Measurements from ENCODE around the gene TACC2.

TACC2 gene

GRCh38 chr10:122285506-122286444, 296.8 kb downstream of the TACC2 start:
- DNase-seq: peak; percentile 14

DNA sequence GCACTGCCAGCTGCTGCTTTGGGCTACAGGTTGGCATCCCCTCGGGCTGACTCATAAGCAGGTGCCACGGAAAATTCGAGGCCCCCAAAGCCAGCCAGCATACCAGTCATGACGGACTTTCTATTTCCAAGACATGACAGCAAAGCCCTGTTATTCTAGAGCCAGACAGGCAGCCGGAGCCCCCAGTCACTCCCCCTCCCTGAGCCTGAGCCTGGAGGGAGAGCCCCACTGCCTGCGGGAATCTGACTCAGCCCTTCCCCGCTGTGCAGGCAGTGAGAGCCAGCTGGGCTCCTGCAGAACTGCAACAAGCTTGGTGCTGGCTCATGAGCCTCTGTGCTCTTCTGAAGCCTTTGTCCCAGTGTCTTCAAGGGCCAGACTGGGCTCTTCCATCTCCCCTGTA, 297.9 kb downstream of the TACC2 start:
- peak; percentile 84 for DNase-seq

GRCh38 chr10:122287570-122287969, 298.6 kb downstream of the TACC2 start:
- peak; percentile 56 for DNase-seq

DNA sequence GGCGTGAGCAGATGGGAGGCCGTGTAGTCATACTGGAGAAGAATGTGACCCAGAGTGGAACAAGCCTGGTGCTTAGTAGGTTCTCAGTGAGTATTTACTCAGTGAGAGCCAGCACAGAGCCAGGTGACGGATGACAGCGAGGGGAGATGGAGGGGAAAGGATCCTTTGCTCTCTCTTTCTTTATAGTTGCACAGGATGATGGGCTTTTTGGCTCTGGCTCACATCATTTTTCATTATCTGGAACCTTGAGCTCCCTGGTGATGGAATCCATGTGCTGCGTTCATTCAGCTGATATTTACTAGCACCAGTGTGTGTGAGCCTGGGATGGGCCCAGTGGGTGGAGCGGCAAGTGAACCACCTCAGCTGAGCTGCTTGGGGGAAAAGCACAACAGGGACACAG, 299.3 kb downstream of the TACC2 start:
- no peak for DNase-seq

GRCh38 chr10:122288917-122289316, 300.0 kb downstream of the TACC2 start:
- DNase-seq: no peak

DNA sequence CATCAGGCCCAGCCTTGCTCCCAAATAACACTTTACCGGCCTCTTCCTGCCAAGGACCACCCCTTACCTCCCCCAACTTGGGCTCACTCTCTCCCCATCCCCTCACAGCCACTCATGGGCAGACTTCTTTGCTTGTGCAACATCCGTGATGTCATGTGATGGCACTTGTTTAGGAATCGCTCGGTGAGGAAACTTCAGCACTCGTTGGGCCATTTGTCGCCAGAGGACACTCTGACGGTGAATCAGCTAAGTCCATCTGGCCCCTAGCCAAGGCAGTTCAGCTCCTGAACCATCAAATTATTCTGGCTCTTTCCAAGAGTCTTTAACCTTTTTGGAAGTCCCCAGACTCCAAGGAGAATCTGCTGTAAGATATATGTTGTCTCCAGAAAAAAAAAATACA, 301.4 kb downstream of the TACC2 start:
- no peak for DNase-seq

DNA sequence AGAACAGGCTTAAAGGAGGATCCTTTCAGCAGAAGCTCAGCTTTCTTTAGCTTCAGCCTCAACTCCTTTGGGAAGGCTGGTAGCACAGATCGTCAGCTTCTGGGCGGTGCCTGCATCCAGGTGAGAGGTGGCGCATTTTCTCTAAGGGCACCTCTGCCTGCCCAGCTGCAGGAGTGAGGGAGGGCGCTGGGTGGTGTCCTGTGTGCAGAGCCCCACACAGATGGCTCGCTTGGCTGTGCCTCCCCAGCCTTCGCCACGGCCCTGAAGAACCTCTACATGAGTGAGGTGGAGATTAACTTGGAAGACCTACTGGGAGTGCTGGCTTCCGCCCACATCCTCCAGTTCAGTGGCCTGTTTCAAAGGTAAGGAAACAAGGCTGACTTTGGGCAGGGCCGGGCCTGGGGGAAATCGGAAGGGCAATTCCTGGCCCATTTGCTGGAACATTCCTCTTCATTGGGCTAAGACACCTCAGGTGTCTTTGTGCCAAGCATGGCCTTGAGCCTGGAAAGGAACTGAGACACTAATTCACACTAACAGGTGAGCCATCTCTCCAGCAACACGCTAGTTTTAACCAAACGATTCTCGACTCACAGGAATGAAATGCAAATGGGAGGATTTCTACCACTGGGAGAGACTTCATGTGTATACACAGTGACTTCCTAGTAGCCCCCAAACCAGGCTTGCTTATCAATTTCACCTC, 302.0 kb downstream of the TACC2 start:
- DNase-seq: no peak

GRCh38 chr10:122291739-122292138, 302.8 kb downstream of the TACC2 start:
- DNase-seq: no peak

DNA sequence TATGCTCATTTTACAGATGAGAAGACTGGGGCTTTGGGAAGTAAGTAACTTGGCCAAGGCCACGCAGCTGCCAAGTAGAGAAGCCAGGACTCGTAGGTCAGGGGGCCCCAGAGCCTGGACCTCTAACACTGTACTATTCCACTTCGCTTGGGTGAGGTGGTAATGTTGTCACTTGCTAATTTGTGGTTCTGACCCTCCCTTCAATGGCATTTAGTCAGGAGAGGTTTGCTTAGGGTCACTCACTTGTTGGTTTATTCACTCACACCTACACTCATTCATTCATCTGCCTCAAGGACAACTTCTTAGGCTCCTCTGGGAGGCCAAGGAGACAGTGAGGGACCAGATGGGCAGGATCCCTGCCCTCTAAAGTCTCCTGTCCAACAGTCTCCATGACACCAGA, 303.4 kb downstream of the TACC2 start:
- DNase-seq: no peak

GRCh38 chr10:122293156-122293960, 304.4 kb downstream of the TACC2 start:
- DNase-seq: no peak

GRCh38 chr10:122293961-122294380, 305.0 kb downstream of the TACC2 start:
- DNase-seq: no peak

- no peak for DNase-seq
Measured at GRCh38 chr10:122294511-122295450, 305.8 kb downstream of the TACC2 start.

DNA sequence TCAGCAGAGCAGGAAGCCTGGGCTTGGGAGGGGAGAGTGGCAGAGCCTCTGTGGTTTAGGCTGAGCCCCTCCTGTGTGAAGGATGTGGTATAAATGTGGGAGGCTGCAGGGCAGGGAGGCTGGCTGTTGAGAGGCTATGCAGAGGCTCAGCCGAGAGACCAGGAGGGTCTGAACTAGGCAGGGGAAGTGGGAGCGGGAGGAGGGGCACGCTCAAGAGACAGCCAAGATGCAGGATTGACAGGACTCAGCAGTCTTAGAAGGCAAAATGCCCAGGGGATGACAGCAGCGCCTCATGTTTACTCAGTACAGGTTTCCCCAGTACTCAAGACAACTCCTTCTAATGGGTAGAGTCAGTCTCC, 306.5 kb downstream of the TACC2 start:
- no peak for DNase-seq

GRCh38 chr10:122296363-122297120, 307.6 kb downstream of the TACC2 start:
- no peak for DNase-seq

- DNase-seq: no peak
Measured at GRCh38 chr10:122297583-122297982, 308.6 kb downstream of the TACC2 start.

DNA sequence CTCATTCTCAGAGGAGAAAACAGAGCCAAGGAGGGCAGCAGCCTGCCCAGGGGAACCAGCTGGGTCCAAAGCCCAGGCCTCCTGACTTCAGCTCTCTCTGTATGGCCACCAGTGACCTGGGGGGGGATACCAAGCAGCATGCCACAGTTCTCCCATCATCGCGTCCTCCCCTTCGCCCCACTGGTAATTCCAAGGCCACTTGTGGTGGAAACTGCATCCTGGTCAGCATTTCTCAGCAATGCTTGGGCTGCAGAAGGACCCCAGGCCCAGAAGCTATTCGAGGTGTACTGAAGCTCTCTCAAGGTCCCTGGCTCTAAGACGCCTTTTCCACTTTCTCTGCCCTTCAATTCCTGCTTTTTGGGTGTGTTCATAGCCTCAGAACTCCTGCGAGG, 309.2 kb downstream of the TACC2 start:
- DNase-seq: no peak

- DNase-seq: peak; percentile 81
Measured at GRCh38 chr10:122298598-122299301, 309.8 kb downstream of the TACC2 start.

DNA sequence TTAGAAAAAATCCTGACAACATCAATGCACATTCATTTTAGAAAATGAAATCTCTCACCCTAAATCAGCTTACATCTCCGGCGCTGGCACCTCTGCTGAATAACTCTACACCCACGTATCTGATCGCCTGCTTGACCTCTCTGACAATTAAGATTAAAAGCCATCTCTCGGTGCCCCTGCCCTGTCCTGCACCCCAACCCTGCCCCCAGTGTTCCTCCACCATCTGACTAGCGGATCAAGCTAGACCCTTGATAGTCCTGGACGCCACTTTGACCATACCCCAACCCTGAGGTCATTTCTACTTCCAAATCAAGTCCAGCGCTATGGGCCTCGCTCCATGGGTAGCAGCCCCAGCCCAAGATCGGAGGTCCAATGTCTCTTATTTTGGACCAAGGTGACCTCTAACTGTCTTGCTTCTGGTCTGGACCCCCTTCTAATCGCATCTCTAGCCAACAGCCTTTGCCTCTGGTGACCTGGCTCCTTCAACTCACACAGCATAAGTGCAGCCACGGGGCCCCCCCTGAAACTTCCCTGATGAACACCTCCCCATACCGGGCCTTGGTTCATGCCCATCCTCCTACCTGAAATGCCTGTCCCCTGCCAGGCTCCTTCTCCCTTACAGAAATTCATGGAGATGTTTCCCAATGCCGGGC, 310.6 kb downstream of the TACC2 start:
- DNase-seq: no peak

DNA sequence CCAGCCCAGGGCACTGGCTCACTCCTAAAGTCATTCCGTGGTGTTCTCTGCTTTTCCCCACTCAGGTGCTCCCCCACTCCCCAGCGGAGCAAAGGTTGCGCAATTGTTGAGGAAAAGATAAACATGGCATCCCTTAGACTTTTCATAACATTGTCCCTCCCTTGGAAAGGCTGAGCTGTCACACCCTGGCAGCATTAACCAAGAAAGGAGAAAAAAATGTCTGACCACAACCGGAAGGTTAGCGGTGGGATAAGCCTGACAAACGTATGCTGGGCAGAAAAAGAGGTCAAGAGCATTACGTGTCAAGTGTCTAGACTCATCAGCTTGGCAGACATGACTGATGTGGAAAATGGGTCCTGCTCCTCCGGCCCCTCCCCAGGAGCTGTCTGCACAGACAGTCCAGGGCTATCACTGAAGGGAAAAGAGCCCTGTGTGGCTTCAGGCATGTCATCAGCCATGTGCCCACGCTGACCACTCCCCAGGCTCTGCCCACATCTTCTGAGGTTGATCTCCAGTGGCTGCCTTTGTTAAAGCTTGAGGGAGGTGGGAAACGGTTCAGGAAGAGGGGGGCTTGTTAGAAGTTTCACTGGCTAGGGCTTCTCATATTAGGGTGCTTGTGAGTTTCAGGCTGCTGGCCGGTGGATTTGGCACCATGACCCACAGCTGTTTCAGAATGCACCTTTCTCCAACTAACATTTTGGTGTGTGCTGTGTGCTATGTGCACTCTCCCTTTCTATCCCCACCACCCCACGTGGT, 312.3 kb downstream of the TACC2 start:
- DNase-seq: no peak

DNA sequence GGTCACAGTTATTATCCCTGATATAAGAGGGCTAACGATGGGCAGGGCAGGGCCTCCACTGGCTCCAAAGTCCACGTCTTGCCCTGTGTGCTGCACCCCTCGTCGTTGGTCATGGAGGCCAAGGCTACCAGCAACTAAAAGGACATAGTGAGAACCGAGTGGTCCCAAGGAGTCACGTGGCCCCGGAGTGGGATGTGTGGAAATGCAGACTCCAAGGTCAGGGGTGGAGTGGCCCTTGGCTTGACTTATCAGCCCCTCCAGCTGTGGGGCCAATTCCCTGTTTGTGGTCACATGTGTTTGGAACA, 312.8 kb downstream of the TACC2 start:
- no peak for DNase-seq

Measured in right hindlimb (tissue), 1 donor.